ENCODE results near the gene OR10S1.

- TF ChIP-seq CTCF (conservative IDR thresholded peaks at IDR 0.05 in 1 of 2, IDR thresholded peaks at IDR 0.05 in 1 of 2; ENCODE audit: low read depth in 1 of 2, low read length in 2 of 2) (no peak), EZH2 (IDR thresholded peaks at IDR 0.05; ENCODE audit: low read length, missing control alignments) (no peak)
Observed at GRCh38 chr11:123945132-123945531, 32.4 kb downstream of the OR10S1 start.

Data from fibroblast of lung (primary cell).